ENCODE measurements around the gene EDA. TPM values are rescaled to one million over a fixed set of nuclear protein-coding genes. Genes with fewer than 3 reads are reported as not detected.

Gene EDA
- total RNA-seq, 2 donors from 2014 or later: 59.0 to 70.6 TPM

DNA sequence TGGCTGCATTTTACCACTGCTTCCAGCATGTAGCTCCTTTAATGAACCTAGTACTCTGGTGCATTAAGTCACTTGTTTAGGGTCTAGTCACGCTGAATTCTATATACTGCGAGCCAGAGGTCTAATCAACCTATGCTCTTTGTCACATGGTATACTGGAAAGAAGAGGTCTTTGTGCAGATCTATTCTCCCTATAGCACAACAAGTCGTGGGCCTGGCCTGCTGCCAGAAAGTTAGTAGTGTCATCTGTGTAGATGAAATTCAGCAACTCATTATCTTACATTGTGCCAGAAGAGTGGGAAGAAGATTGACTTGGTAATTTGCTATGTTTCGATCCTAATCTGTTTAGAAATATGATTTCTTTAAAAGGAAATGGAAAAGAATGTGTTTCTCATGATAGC, 353.0 kb downstream of the EDA start:
- Histone ChIP-seq H3K27me3 (ENCODE audit: control insufficient read depth, insufficient read depth, low read length, poor library complexity, severe bottlenecking) (no peaks in the 10 kb centered on the region), H3K9ac (ENCODE audit: extremely low read depth, low read length, poor library complexity, severe bottlenecking) (no peak overlapping the region), H3K9me3 (ENCODE audit: control insufficient read depth, low read length) (no peaks in the 10 kb centered on the region), H3K4me3 (ENCODE audit: low read length) (no peak overlapping the region), H3K4me1 (ENCODE audit: control insufficient read depth, insufficient read depth, low read length) (no peaks in the 10 kb centered on the region), H3K36me3 (ENCODE audit: control insufficient read depth, insufficient read depth, low read length) (peaks cover 7% of the 10 kb centered on the region), H3K27ac (ENCODE audit: low read depth, low read length) (no peak overlapping the region)
- Mint-ChIP-seq H3K27ac (no peak overlapping the region), H3K36me3 (ENCODE audit: low read depth) (no peaks in the 10 kb centered on the region), H3K4me1 (no peaks in the 10 kb centered on the region), H3K27me3 (ENCODE audit: insufficient read depth) (no peaks in the 10 kb centered on the region), H3K9me3 (peaks cover 12% of the 10 kb centered on the region), H3K4me3 (no peak overlapping the region)
- DNase-seq: no peak
- no peak for TF ChIP-seq CTCF (conservative IDR thresholded peaks at IDR 0.05)
- WGBS, 2 experiments (ENCODE audit: insufficient coverage in 1 of 2, insufficient read length in 1 of 2): 96% methylated on average over 3 of the region's 4 CpGs; no CpG with 5 or more reads in 1 of the 2 experiments

DNA sequence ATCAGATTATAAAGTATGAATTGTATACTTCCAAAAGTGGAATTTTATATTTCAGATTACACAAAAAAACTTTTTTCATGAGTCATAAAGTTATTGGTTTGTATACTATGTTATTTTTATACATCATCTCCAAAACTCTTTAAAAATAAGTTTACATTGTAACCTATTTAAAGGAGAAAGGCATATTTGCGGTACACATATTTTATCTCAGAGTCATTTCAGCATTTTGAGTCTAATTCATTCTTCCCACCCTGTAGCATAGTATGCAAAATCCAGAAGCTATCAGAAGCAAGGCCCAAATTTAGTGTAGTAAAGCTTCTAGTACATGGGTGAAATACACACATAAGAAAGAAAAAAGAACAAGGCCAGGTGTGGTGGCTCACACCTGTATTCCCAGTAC, 353.5 kb downstream of the EDA start:
- Histone ChIP-seq H3K9ac (ENCODE audit: extremely low read depth, low read length, poor library complexity, severe bottlenecking) (no peak overlapping the region), H3K4me3 (ENCODE audit: low read length) (no peak overlapping the region), H3K4me1 (ENCODE audit: control insufficient read depth, insufficient read depth, low read length) (no peaks in the 10 kb centered on the region), H3K36me3 (ENCODE audit: control insufficient read depth, insufficient read depth, low read length) (peaks cover 7% of the 10 kb centered on the region), H3K27me3 (ENCODE audit: control insufficient read depth, insufficient read depth, low read length, poor library complexity, severe bottlenecking) (no peaks in the 10 kb centered on the region), H3K9me3 (ENCODE audit: control insufficient read depth, low read length) (no peaks in the 10 kb centered on the region), H3K27ac (ENCODE audit: low read depth, low read length) (no peak overlapping the region)
- peaks cover 15% of the 10 kb centered on the region for H3K9me3 Mint-ChIP-seq
- TF ChIP-seq CTCF (conservative IDR thresholded peaks at IDR 0.05): no peak
- H3K4me3 Mint-ChIP-seq: no peak overlapping the region
- H3K4me1 Mint-ChIP-seq: no peaks in the 10 kb centered on the region
- no peak overlapping the region for H3K27ac Mint-ChIP-seq
- DNase-seq: no peak
- no peaks in the 10 kb centered on the region for H3K27me3 Mint-ChIP-seq (ENCODE audit: insufficient read depth)
- 100% methylated on average over 1 of the region's 1 CpG; no CpG with 5 or more reads in 1 of the 2 experiments for WGBS, 2 experiments (ENCODE audit: insufficient coverage in 1 of 2, insufficient read length in 1 of 2)
- H3K36me3 Mint-ChIP-seq (ENCODE audit: low read depth): peaks cover 2% of the 10 kb centered on the region

- Histone ChIP-seq H3K27ac (ENCODE audit: low read depth, low read length) (no peak overlapping the region), H3K27me3 (ENCODE audit: control insufficient read depth, insufficient read depth, low read length, poor library complexity, severe bottlenecking) (no peaks in the 10 kb centered on the region), H3K9me3 (ENCODE audit: control insufficient read depth, low read length) (no peaks in the 10 kb centered on the region), H3K4me1 (ENCODE audit: control insufficient read depth, insufficient read depth, low read length) (no peaks in the 10 kb centered on the region), H3K4me3 (ENCODE audit: low read length) (no peak overlapping the region), H3K36me3 (ENCODE audit: control insufficient read depth, insufficient read depth, low read length) (peaks cover 4% of the 10 kb centered on the region), H3K9ac (ENCODE audit: extremely low read depth, low read length, poor library complexity, severe bottlenecking) (no peak overlapping the region)
- no peak for DNase-seq
- Mint-ChIP-seq H3K27me3 (ENCODE audit: insufficient read depth) (peaks cover 5% of the 10 kb centered on the region), H3K27ac (no peak overlapping the region), H3K4me1 (peaks cover 3% of the 10 kb centered on the region), H3K4me3 (no peak overlapping the region), H3K9me3 (peaks cover 23% of the 10 kb centered on the region), H3K36me3 (ENCODE audit: low read depth) (peaks cover 3% of the 10 kb centered on the region)
- TF ChIP-seq CTCF (conservative IDR thresholded peaks at IDR 0.05): no peak
- WGBS, 2 experiments (ENCODE audit: insufficient coverage in 1 of 2, insufficient read length in 1 of 2): 94% methylated on average over 2 of the region's 2 CpGs; no CpG with 5 or more reads in 1 of the 2 experiments
These were observed 371.8 kb downstream of the EDA start for GRCh38 chrX:69987691-69988090.
